HepG2 (cell line): Measurements from ENCODE around the gene DENND5B. TPM values are rescaled to one million over a fixed set of nuclear protein-coding genes. Genes with fewer than 3 reads are reported as not detected.

Experiments used
- GPN1 ChIP-seq: sonication (generic); formaldehyde crosslinking; IDR thresholded peaks from 2 replicates; pipeline ENCODE4 v1.5.1; 2020; ENCODE audit warnings: missing genetic modification reagents, borderline replicate concordance
- JARID2 ChIP-seq: sonication (generic); formaldehyde crosslinking; IDR thresholded peaks from 2 replicates; pipeline ENCODE4 v1.8.1; 2023; ENCODE audit warnings: missing genetic modification reagents, inconsistent platforms; ENCODE audit not compliant: insufficient replicate concordance
- KDM1A ChIP-seq: IDR thresholded peaks from 2 replicates; pipeline ENCODE4 v1.6.1; 2016; ENCODE audit warnings: missing compliant biosample characterization
- MATR3 ChIP-seq: sonication (generic); formaldehyde crosslinking; IDR thresholded peaks from 2 replicates; pipeline ENCODE4 v1.4.0; 2020; ENCODE audit warnings: missing genetic modification reagents
- MTA1 ChIP-seq: sonication (generic); formaldehyde crosslinking; IDR thresholded peaks from 2 replicates; pipeline ENCODE4 v1.4.0; 2020; ENCODE audit warnings: missing genetic modification reagents, mild to moderate bottlenecking, borderline replicate concordance
- REXO4 ChIP-seq: sonication (generic); formaldehyde crosslinking; IDR thresholded peaks from 2 replicates; pipeline ENCODE4 v1.8.0; 2022; ENCODE audit warnings: missing genetic modification reagents, mild to moderate bottlenecking, borderline replicate concordance
- STAT5B ChIP-seq: sonication (generic); formaldehyde crosslinking; IDR thresholded peaks from 2 replicates; pipeline ENCODE4 v1.4.0; 2020; ENCODE audit warnings: missing genetic modification reagents
- ZFP37 ChIP-seq: sonication (generic); formaldehyde crosslinking; IDR thresholded peaks from 2 replicates; pipeline ENCODE4 v1.4.0; 2020; ENCODE audit warnings: missing genetic modification reagents, borderline replicate concordance
- ZNF225 ChIP-seq: sonication (generic); formaldehyde crosslinking; IDR thresholded peaks from 2 replicates; pipeline ENCODE4 v1.4.0; 2020; ENCODE audit warnings: mild to moderate bottlenecking, missing genetic modification reagents
- ZNF839 ChIP-seq: sonication (generic); formaldehyde crosslinking; IDR thresholded peaks from 2 replicates; pipeline ENCODE4 v1.4.0; 2020; ENCODE audit warnings: missing genetic modification reagents, mild to moderate bottlenecking, borderline replicate concordance
- polyA plus RNA-seq, 8 experiments: library from polyadenylated mRNA; depleted of rRNA in 3 of 8; stranded (reverse) in 7 of 8; unstranded in 1 of 8; fragments of >200 nt; fragmentation: Illumina TruSeq in 4 of 8; extraction: Trizol in 4 of 8; gene quantifications; 2 replicates each; pipeline versions ENCODE4 v1.2.1 to v1.2.3, GENCODE V29; 2011 to 2016; ENCODE audit warnings: low read depth in 4 of 8, missing spikeins in 1 of 8, mixed read lengths in 1 of 8; ENCODE audit not compliant: insufficient read depth in 1 of 8
- total RNA-seq, 5 experiments: library from RNA; depleted of rRNA; stranded (reverse); fragments of >200 nt; fragmentation: Illumina TruSeq; extraction: Trizol; gene quantifications; 2 replicates each; pipeline ENCODE4 v1.2.3, GENCODE V29; 2016; ENCODE audit warnings: low read depth in 1 of 5
- TF ChIP-seq, protein P1 (sequence below): sonication (generic); formaldehyde crosslinking; IDR thresholded peaks from 2 replicates; pipeline ENCODE4 v1.4.0; 2020; ENCODE audit warnings: mild to moderate bottlenecking, missing genetic modification reagents
- TF ChIP-seq, protein P2 (sequence below): sonication (generic); formaldehyde crosslinking; IDR thresholded peaks from 2 replicates; pipeline ENCODE4 v1.8.1; 2023; ENCODE audit warnings: mild to moderate bottlenecking, missing genetic modification reagents, borderline replicate concordance
- TF ChIP-seq, protein P3 (sequence below): sonication (generic); formaldehyde crosslinking; IDR thresholded peaks from 2 replicates; pipeline ENCODE4 v1.4.0; 2020; ENCODE audit warnings: missing genetic modification reagents, borderline replicate concordance
- TF ChIP-seq, protein P4 (sequence below): sonication (generic); formaldehyde crosslinking; IDR thresholded peaks from 2 replicates; pipeline ENCODE4 v1.4.0; 2020; ENCODE audit warnings: mild to moderate bottlenecking, missing genetic modification reagents
- TF ChIP-seq, protein P5 (sequence below): sonication (generic); formaldehyde crosslinking; IDR thresholded peaks from 2 replicates; pipeline ENCODE4 v1.5.0; 2020; ENCODE audit warnings: missing genetic modification reagents
- TF ChIP-seq, protein P6 (sequence below): sonication (generic); formaldehyde crosslinking; IDR thresholded peaks from 2 replicates; pipeline ENCODE4 v1.8.0; 2022; ENCODE audit warnings: missing genetic modification reagents, low read depth, mild to moderate bottlenecking, borderline replicate concordance

Gene DENND5B
- total and polyA plus RNA-seq, 2 of the 13 experiments (the other 11 are each of a cell fraction or from before 2014, with no cell fraction given) = 14.7 to 18.7 TPM

DNA sequence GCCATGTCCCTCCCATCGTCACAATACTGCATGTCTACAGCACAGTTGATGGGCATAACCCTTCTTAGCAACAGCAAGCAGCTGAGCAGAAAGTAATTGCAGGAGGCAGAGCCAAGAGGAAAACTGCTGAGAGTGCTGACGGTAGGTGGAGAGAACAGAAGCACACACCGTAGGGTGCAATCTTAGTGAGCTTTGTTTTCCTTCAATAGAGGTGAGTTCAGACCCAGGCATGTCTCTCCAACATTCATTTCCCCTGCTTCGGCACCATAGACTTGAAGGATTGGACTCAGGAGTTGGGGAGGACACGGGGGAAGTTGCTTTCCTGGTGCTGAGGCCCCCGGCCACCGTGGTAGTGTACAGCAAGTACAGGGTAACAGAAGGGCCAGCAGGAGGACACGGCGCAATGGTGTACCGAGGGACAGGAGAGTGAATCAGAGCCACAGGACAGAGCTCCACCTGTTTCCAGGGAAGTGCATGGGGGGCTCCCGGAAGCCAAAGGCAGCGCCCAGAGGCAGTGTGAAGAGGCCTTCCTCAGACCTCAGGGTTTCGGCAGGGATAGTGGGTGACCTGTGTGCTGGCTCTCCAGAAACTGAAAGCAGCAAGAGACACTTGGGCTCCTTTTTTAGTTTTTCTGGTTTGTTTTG is 228.7 kb downstream of the DENND5B start (continued):
- TF ChIP-seq, protein P1, sequence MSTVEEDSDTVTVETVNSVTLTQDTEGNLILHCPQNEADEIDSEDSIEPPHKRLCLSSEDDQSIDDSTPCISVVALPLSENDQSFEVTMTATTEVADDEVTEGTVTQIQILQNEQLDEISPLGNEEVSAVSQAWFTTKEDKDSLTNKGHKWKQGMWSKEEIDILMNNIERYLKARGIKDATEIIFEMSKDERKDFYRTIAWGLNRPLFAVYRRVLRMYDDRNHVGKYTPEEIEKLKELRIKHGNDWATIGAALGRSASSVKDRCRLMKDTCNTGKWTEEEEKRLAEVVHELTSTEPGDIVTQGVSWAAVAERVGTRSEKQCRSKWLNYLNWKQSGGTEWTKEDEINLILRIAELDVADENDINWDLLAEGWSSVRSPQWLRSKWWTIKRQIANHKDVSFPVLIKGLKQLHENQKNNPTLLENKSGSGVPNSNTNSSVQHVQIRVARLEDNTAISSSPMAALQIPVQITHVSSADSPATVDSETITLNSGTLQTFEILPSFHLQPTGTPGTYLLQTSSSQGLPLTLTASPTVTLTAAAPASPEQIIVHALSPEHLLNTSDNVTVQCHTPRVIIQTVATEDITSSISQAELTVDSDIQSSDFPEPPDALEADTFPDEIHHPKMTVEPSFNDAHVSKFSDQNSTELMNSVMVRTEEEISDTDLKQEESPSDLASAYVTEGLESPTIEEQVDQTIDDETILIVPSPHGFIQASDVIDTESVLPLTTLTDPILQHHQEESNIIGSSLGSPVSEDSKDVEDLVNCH (CRISPR knock-in tag) = no peak
- no peak for TF ChIP-seq GPN1 (CRISPR knock-in tag)
- TF ChIP-seq, protein P2, sequence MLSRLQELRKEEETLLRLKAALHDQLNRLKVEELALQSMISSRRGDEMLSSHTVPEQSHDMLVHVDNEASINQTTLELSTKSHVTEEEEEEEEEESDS (CRISPR knock-in tag) = no peak
- TF ChIP-seq JARID2 (CRISPR knock-in tag) = no peak
- TF ChIP-seq KDM1A (CRISPR knock-in tag) = no peak
- TF ChIP-seq, protein P3, sequence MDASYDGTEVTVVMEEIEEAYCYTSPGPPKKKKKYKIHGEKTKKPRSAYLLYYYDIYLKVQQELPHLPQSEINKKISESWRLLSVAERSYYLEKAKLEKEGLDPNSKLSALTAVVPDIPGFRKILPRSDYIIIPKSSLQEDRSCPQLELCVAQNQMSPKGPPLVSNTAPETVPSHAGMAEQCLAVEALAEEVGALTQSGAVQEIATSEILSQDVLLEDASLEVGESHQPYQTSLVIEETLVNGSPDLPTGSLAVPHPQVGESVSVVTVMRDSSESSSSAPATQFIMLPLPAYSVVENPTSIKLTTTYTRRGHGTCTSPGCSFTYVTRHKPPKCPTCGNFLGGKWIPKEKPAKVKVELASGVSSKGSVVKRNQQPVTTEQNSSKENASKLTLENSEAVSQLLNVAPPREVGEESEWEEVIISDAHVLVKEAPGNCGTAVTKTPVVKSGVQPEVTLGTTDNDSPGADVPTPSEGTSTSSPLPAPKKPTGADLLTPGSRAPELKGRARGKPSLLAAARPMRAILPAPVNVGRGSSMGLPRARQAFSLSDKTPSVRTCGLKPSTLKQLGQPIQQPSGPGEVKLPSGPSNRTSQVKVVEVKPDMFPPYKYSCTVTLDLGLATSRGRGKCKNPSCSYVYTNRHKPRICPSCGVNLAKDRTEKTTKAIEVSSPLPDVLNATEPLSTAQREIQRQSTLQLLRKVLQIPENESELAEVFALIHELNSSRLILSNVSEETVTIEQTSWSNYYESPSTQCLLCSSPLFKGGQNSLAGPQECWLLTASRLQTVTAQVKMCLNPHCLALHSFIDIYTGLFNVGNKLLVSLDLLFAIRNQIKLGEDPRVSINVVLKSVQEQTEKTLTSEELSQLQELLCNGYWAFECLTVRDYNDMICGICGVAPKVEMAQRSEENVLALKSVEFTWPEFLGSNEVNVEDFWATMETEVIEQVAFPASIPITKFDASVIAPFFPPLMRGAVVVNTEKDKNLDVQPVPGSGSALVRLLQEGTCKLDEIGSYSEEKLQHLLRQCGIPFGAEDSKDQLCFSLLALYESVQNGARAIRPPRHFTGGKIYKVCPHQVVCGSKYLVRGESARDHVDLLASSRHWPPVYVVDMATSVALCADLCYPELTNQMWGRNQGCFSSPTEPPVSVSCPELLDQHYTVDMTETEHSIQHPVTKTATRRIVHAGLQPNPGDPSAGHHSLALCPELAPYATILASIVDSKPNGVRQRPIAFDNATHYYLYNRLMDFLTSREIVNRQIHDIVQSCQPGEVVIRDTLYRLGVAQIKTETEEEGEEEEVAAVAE (CRISPR knock-in tag) = no peak; the same call in 1 of the 2 replicates
- TF ChIP-seq ZNF839 (CRISPR knock-in tag) = no peak
- no peak for TF ChIP-seq ZNF225
- TF ChIP-seq, protein P4, sequence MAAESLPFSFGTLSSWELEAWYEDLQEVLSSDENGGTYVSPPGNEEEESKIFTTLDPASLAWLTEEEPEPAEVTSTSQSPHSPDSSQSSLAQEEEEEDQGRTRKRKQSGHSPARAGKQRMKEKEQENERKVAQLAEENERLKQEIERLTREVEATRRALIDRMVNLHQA = no peak
- no peak for TF ChIP-seq MATR3 (CRISPR knock-in tag)
- no peak for TF ChIP-seq STAT5B (CRISPR knock-in tag)
- no peak for TF ChIP-seq ZFP37 (CRISPR knock-in tag)
- TF ChIP-seq, protein P5, sequence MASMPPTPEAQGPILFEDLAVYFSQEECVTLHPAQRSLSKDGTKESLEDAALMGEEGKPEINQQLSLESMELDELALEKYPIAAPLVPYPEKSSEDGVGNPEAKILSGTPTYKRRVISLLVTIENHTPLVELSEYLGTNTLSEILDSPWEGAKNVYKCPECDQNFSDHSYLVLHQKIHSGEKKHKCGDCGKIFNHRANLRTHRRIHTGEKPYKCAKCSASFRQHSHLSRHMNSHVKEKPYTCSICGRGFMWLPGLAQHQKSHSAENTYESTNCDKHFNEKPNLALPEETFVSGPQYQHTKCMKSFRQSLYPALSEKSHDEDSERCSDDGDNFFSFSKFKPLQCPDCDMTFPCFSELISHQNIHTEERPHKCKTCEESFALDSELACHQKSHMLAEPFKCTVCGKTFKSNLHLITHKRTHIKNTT (CRISPR knock-in tag) = no peak
- no peak for TF ChIP-seq REXO4 (CRISPR knock-in tag)
- TF ChIP-seq MTA1 (CRISPR knock-in tag) = no peak
- TF ChIP-seq, protein P6, sequence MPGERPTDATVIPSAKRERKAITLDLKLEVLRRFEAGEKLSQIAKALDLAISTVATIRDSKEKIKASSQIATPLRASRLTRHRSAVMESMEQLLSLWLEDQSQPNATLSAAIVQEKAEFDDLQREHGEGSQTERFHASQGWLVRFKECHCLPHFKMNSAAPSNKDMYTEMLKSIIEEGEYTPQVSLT = no peak
